HT-29 (cell line): ENCODE data around the gene CDK4. TPM values are rescaled to one million over a fixed set of nuclear protein-coding genes. Genes with fewer than 3 reads are reported as not detected.

Experiments used
- DNase-seq: peaks from one replicate; pipeline ENCODE4 v3.0.0-alpha.2; 2015; ENCODE audit warnings: low spot score
- total RNA-seq: library from RNA; depleted of rRNA; stranded (reverse); fragments of >200 nt; shearing (Covaris generic); gene quantifications from 2 replicates; pipeline ENCODE4 v1.2.3, GENCODE V29; 2014; rRNA removed

Gene CDK4
- total RNA-seq, 1 experiment from 2014 or later = 310 TPM

GRCh38 chr12:57712701-57713100, 39.4 kb downstream of the CDK4 start:
- DNase-seq = no peak

GRCh38 chr12:57708296-57708695, 43.8 kb downstream of the CDK4 start:
- no peak for DNase-seq

GRCh38 chr12:57707250-57707649, 44.9 kb downstream of the CDK4 start:
- DNase-seq = no peak

GRCh38 chr12:57700317-57700716, 51.8 kb downstream of the CDK4 start:
- no peak for DNase-seq

- no peak for DNase-seq
Observed at GRCh38 chr12:57698414-57698813, 53.7 kb downstream of the CDK4 start.

Other genes with a start within 250 kb of the CDK4 start
- 26.9 and 39.0 TPM in 2 replicates for gene DDIT3, start 231.8 kb downstream of the CDK4 start, total RNA-seq
- gene MBD6, start 229.5 kb downstream of the CDK4 start, total RNA-seq = 18.0 and 23.0 TPM in 2 replicates
- gene DCTN2, start 205.1 kb downstream of the CDK4 start, total RNA-seq = 58.6 and 62.3 TPM in 2 replicates
- gene KIF5A, start 202.3 kb downstream of the CDK4 start, total RNA-seq = not detected in 2 replicates
- 30.8 and 37.2 TPM in 2 replicates for gene PIP4K2C, start 161.1 kb downstream of the CDK4 start, total RNA-seq
- not detected in 2 replicates for gene DTX3, start 147.5 kb downstream of the CDK4 start, total RNA-seq
- gene ARHGEF25, start 140.9 kb downstream of the CDK4 start, total RNA-seq = 0.25 TPM in 1 of 2 replicates, not detected in the other
- gene B4GALNT1, start 119.1 kb downstream of the CDK4 start, total RNA-seq = 3.1 and 5.8 TPM in 2 replicates
- 94.5 and 105 TPM in 2 replicates for gene OS9, start 58.2 kb downstream of the CDK4 start, total RNA-seq
- 1.9 and 4.0 TPM in 2 replicates for gene AGAP2, start 13.6 kb downstream of the CDK4 start, total RNA-seq
- gene TSPAN31, start 7.3 kb downstream of the CDK4 start, total RNA-seq = 35.0 and 42.9 TPM in 2 replicates
- gene MARCHF9, start 2.8 kb upstream of the CDK4 start, total RNA-seq = 9.4 and 12.3 TPM in 2 replicates
- 7.0 and 11.0 TPM in 2 replicates for gene CYP27B1, start 14.8 kb upstream of the CDK4 start, total RNA-seq
- 25.7 and 34.0 TPM in 2 replicates for gene METTL1, start 19.8 kb upstream of the CDK4 start, total RNA-seq
- gene EEF1AKMT3, start 20.3 kb upstream of the CDK4 start, total RNA-seq = 1.1 and 6.9 TPM in 2 replicates
- 60.6 and 63.6 TPM in 2 replicates for gene TSFM, start 30.5 kb upstream of the CDK4 start, total RNA-seq
- gene AVIL, start 66.4 kb upstream of the CDK4 start, total RNA-seq = 0.73 and 1.5 TPM in 2 replicates
- 38.5 and 40.7 TPM in 2 replicates for gene CTDSP2, start 94.4 kb upstream of the CDK4 start, total RNA-seq
- 2.1 and 3.6 TPM in 2 replicates for gene ATP23, start 189.3 kb upstream of the CDK4 start, total RNA-seq